ENCODE results near the gene WNT5A. TPM values are rescaled to one million over a fixed set of nuclear protein-coding genes. Genes with fewer than 3 reads are reported as not detected.

The WNT5A gene
- total and polyA plus RNA-seq, 2 experiments from 2014 or later: 18.4 to 113 TPM

DNA sequence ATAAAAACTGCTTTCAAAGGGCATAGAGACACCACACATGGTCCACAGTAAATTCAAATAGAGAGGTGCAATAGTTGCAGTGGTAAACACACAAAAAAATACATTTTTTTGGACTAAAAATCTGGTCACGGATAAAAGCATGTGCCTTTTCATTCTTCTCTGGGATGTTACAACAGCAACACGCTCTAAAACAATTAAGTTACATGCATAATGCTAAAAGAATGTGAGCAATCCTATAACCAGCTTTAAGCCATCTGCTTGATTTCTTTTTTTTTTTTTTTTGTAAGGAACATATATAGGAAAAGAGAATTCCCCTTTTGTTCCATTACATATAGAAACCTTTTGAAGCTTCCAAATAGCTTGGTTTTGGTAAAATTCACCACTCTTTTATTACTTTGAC is 20.0 kb downstream of the WNT5A start:
- no peaks in the 10 kb centered on the region for H3K9me3 ChIP-seq (ENCODE audit: low read depth)
- no peak overlapping the region for H3K27ac ChIP-seq
- no peaks in the 10 kb centered on the region for H3K4me1 ChIP-seq (ENCODE audit: low read depth)
- no peak overlapping the region for H3K4me3 ChIP-seq
- peaks cover 30% of the 10 kb centered on the region for H3K36me3 ChIP-seq
- TF ChIP-seq, protein P1, sequence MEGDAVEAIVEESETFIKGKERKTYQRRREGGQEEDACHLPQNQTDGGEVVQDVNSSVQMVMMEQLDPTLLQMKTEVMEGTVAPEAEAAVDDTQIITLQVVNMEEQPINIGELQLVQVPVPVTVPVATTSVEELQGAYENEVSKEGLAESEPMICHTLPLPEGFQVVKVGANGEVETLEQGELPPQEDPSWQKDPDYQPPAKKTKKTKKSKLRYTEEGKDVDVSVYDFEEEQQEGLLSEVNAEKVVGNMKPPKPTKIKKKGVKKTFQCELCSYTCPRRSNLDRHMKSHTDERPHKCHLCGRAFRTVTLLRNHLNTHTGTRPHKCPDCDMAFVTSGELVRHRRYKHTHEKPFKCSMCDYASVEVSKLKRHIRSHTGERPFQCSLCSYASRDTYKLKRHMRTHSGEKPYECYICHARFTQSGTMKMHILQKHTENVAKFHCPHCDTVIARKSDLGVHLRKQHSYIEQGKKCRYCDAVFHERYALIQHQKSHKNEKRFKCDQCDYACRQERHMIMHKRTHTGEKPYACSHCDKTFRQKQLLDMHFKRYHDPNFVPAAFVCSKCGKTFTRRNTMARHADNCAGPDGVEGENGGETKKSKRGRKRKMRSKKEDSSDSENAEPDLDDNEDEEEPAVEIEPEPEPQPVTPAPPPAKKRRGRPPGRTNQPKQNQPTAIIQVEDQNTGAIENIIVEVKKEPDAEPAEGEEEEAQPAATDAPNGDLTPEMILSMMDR (IDR thresholded peaks at IDR 0.05; ENCODE audit: low read depth, low read length): no peak
- peak in 1 of 2 donors; percentile 69 for DNase-seq (ENCODE audit: low read depth in 1 of 2, low spot score in 1 of 2)
- no peaks in the 10 kb centered on the region for H3K27me3 ChIP-seq

DNA sequence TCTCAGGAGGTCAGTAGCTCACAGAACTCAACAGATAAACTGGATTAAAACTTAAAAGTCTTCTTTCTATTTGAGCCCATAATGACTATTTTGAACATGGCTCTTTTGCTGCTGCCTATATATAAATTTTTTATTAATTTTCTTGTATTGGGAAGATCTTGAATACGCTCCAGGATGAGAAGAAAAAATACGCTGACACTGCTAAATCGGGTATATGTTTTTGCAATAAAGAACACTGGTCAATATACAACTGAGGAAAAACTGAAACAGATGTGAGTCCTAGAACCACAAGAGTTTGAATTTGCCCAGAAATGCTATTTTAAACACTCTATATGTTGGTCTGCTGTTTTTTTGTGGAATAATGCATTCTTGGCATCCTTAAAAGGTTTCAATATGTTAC is 20.6 kb downstream of the WNT5A start:
- DNase-seq (ENCODE audit: low read depth in 1 of 2, low spot score in 1 of 2): no peak
- no peaks in the 10 kb centered on the region for H3K9me3 ChIP-seq (ENCODE audit: low read depth)
- H3K27me3 ChIP-seq: no peaks in the 10 kb centered on the region
- TF ChIP-seq, protein P1 (IDR thresholded peaks at IDR 0.05; ENCODE audit: low read depth, low read length): no peak
- H3K36me3 ChIP-seq: peaks cover 30% of the 10 kb centered on the region
- H3K27ac ChIP-seq: no peak overlapping the region
- no peaks in the 10 kb centered on the region for H3K4me1 ChIP-seq (ENCODE audit: low read depth)
- no peak overlapping the region for H3K4me3 ChIP-seq

DNA sequence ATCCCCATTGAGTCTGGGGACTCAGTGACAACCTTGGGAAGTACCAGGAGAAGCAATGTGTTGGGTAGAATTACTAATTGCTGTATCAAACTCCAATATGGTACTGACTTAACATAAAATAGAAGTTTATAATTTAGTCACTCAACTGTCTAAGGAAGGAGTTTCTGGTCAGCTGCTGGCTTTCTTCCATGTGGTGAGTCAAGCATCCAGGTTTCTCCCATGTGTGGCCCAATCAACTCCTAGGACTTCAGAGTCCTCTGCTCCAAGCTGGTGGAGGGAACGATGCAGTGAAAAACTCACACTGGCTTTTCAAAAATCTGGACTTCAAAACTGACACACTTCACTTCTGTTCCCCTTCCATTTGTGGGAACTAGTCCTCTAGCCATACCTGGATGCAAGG is 25.2 kb downstream of the WNT5A start:
- no peak overlapping the region for H3K27ac ChIP-seq
- DNase-seq (ENCODE audit: low read depth in 1 of 2, low spot score in 1 of 2): peak in 1 of 2 donors; percentile 57
- no peaks in the 10 kb centered on the region for H3K9me3 ChIP-seq (ENCODE audit: low read depth)
- no peak overlapping the region for H3K4me3 ChIP-seq
- TF ChIP-seq, protein P1 (IDR thresholded peaks at IDR 0.05; ENCODE audit: low read depth, low read length): no peak
- H3K27me3 ChIP-seq: no peaks in the 10 kb centered on the region
- no peaks in the 10 kb centered on the region for H3K36me3 ChIP-seq
- H3K4me1 ChIP-seq (ENCODE audit: low read depth): no peaks in the 10 kb centered on the region

DNA sequence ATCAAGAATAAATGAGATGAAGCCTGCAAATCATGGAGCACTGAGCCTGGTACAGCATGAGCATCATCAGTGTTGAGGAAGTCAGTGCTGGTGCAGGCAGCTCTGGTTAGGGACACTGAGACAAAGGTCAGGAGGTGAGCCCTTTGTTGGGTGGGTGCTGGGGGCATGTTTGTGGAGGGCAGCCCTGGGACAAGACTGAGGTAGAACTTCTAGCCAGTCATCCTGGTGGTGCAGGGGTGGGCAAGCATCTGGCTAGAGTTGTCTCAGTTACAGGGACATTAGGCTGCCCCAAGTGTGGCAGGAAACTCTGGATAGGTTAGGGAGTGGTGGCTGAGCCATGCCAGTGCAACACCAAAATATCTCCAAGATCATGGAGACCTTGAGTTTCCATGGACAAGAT is 27.3 kb downstream of the WNT5A start:
- no peaks in the 10 kb centered on the region for H3K9me3 ChIP-seq (ENCODE audit: low read depth)
- H3K4me3 ChIP-seq: no peak overlapping the region
- TF ChIP-seq, protein P1 (IDR thresholded peaks at IDR 0.05; ENCODE audit: low read depth, low read length): no peak
- no peak overlapping the region for H3K27ac ChIP-seq
- DNase-seq (ENCODE audit: low read depth in 1 of 2, low spot score in 1 of 2): no peak
- no peaks in the 10 kb centered on the region for H3K4me1 ChIP-seq (ENCODE audit: low read depth)
- H3K36me3 ChIP-seq: no peaks in the 10 kb centered on the region
- no peaks in the 10 kb centered on the region for H3K27me3 ChIP-seq

DNA sequence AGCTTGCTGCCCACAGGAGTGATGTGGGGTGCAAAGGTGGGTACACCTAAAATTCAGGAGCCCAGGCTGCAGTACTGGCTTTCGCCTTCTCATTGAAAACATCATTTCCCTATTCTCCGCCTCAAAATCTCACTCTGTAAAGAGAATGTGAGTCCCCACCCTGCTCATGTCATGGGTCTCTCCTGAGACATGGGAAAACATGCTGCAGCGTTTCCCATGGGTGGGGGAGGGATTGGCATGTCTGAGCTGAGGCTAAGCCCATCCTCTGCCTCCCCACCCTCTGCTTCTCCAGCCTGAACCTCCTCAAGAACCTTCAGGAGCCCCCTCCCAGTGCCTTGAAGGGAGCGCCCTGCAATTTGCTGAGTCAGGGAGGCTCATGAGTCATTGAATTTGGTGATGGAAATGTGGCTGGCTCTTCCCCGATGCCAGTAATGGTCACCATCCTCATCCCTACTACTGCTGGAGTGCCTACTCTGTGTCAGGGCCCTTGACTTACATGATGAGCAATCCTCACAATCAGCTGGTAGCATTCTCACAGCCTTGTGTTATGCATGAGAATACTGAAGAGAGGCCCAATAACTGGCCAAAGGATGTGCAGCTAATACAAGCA is 28.8 kb downstream of the WNT5A start:
- Histone ChIP-seq H3K27ac (no peak overlapping the region), H3K9me3 (ENCODE audit: low read depth) (no peaks in the 10 kb centered on the region), H3K4me1 (ENCODE audit: low read depth) (no peaks in the 10 kb centered on the region), H3K4me3 (no peak overlapping the region), H3K36me3 (no peaks in the 10 kb centered on the region), H3K27me3 (no peaks in the 10 kb centered on the region)
- TF ChIP-seq, protein P1 (IDR thresholded peaks at IDR 0.05; ENCODE audit: low read depth, low read length): no peak
- DNase-seq (ENCODE audit: low read depth in 1 of 2, low spot score in 1 of 2): no peak

Measured in cardiac muscle cell (in vitro differentiated cells and primary cell).